ENCODE results near the gene ENTPD6.

Gene ENTPD6

DNA sequence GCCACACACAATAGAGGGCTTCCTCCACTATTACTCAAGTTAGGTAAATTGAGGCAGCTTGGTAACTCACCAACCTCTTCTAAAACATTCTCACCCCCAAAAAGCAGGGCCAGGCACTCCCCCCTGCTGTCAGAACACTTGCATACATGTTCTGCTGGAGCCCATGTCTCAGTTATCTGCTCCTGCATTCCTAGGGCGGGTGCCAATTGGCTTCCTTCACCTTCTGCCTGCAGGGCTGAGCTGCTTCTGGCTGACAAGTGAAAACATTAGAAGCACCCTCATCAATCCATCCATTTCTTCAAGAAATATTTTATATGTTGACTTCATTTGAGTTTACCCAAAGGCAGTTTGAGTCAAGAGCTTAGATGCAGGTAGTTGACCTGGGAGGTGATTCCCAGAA lies 4.5 kb upstream of the ENTPD6 start:
- no peak for DNase-seq

GRCh38 chr20:25191689-25192088 lies 3.8 kb upstream of the ENTPD6 start:
- DNase-seq: no peak

DNA sequence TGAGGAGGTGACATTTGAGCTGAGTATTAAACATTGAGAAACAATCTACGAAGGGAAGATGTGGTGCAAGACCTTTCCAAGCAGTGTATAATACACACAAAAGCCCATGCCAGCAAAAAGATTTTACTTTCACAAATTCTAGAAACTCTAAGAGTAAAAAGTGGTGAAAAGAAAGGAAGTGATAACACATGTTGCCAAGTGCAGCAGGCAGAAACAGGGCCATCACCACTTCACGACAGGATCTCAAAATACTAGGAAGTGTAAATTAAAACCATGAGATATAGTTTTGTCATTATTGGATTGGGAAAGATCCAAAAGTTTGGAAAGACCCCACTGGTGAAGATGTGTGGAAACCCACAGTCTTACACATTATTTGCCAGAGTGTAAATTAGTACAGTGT lies 1.7 kb upstream of the ENTPD6 start:
- no peak for DNase-seq

DNA sequence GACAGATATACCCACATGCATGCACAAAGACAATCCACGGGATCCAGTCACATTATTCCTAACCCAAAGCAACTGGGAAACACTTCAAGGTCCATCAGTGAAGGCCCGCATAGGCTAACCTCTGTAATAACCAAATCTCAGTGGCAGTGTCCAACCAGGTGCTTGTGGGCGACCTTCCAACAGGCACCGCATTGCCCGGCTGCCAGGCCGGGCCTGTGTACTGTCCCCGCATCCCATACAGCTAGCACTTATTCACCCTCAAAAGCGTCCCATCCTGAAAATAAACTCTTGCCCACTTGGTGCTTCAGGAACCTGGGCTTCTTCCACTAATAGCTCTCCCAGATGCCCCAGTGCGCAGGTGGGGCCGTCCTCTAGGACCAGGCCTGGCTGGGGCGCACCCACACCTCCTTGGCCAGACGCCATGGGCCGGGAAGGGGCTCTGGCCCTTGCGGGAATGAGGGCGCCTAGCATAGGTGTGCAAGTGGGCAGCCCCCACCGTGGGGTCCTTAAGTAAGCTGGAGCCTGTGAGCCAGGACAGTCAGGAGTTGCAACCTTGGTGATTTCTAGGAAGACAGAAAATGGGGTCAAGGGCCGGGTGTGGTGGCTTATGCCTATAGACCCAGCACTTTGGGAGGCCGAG lies 1.1 kb upstream of the ENTPD6 start:
- no peak for DNase-seq

GRCh38 chr20:25195962-25196785 lies 662 bp downstream of the ENTPD6 start:
- DNase-seq: no peak

DNA sequence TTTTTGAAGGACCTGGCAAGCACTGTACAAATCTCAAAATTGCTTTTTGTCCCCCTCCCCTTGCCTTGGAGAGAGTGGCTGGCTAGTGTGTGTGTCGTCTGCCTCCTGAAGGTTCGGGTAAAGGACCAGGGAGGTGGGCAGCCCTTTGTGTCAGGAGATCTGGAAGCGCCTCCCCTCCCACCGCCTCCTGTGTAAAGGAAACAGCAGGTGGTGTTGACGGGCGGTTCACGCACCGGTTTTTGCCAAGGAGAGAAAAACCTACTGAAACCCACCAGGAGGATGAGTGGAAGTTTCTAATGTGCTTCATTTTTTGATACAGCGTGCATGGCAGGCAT lies 1.2 kb downstream of the ENTPD6 start:
- peak; percentile 5 for DNase-seq

DNA sequence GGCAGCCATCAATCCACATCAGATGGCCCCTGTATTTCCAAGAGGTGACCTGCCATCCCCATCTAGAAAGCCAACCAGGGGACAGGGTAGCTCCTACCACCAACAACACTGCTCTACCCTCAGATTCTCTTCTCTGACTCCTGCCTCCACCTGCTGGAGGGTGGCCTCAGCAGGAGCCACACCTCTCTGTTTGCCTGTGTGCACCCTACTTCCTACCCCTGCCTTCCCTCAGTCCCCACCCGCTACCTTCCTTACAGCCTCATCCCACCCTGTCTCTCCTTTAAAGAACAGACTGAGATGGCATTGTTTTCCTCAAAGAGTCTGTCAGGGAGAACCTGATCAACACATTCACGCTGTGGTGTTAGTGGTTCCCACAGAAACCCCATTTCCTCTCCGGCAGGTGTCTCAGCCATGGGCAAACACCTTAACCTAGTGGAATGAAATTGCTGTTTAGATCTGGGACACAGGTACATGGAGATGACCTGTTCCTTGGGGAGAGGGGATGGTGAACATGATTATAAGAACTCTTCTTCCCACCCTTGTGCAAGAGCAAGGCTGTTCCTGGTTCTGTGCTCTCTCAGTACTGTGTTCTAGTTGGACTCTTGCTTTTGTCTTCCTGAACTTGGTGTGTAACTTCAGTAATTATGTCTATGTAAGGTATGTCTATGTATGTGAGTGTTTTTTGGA lies 1.8 kb downstream of the ENTPD6 start:
- DNase-seq: no peak

DNA sequence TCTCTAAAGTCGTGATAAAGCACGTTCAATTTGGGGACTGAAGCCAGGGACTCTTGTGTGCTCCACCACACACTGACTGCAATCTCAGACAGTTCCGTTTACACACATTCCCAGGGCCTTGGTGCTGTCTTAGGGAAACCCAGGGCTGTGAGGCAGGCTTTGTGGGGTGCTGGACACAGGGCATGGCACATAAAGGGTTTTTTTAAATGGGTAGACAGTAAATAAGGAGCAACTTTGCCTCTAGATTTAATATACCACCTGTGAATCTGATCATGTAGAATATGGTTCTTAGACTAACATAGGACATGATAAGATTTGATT lies 2.3 kb downstream of the ENTPD6 start:
- no peak for DNase-seq

- no peak for DNase-seq
Observed at GRCh38 chr20:25198663-25199383, 3.3 kb downstream of the ENTPD6 start.

DNA sequence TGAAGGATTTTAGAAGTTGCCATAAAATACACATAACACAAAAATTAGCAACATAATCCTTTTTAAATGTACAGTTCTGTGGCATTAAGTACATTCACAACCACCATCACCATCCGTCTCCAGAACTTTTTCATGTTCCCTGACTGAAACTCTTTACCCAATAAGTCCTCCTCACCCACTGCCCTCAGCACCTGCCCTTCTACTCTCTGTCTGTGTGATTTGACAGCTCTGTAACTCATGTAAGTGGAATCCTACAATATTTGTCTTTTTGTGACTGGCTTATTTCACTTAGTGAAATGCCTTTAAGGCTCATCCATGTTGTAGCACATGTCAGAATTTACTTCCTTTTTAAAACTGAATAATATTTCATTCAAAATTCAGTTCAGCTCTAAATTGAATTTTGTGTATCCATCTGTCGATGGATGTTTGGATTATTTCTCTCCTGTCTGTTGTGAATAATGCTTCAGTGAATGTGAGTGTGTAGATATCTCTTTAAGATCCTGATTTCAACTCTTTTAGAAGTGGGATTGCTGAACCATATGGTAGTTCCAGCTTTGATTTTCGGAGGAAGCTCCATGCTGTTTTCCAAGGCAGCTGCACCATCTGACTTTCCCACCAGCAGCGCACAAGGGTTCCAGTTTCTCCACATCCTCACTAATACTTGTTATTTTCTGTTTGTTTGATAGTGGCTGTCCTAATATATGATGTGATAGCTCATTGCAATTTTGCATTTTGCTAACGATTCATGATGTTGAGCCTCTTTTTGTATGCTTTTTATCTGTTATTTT lies 4.2 kb downstream of the ENTPD6 start:
- DNase-seq: no peak

GRCh38 chr20:25203089-25203488 lies 7.6 kb downstream of the ENTPD6 start:
- no peak for DNase-seq

- DNase-seq: no peak
Observed at GRCh38 chr20:25203871-25204320, 8.4 kb downstream of the ENTPD6 start.

GRCh38 chr20:25204550-25205276 lies 9.2 kb downstream of the ENTPD6 start:
- DNase-seq: no peak

- no peak for DNase-seq
Observed at GRCh38 chr20:25205277-25206062, 10.0 kb downstream of the ENTPD6 start.

- no peak for DNase-seq
Observed at GRCh38 chr20:25206063-25206403, 10.5 kb downstream of the ENTPD6 start.

DNA sequence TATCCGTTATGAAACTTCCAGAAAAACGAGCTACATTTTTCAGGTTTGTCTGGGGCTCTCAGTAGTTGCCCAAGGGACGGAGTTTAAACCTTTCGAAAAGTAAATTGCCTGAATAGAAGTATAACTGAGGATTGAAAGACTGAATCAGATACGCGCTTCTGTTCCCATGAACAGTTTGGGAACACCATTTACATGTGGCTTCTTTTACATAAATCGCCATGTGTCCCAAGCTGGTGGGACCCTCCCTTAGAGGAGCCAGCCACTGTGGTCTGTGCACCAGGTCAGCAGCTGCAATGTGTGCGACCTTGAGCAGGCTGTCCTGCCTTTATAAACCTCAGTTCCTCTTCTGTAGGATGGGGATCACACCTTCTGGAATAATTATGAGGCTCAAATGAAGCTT lies 11.0 kb downstream of the ENTPD6 start:
- no peak for DNase-seq

- no peak for DNase-seq
Observed at GRCh38 chr20:25207149-25207959, 11.8 kb downstream of the ENTPD6 start.

- DNase-seq: no peak
Observed at GRCh38 chr20:25207960-25208534, 12.5 kb downstream of the ENTPD6 start.

DNA sequence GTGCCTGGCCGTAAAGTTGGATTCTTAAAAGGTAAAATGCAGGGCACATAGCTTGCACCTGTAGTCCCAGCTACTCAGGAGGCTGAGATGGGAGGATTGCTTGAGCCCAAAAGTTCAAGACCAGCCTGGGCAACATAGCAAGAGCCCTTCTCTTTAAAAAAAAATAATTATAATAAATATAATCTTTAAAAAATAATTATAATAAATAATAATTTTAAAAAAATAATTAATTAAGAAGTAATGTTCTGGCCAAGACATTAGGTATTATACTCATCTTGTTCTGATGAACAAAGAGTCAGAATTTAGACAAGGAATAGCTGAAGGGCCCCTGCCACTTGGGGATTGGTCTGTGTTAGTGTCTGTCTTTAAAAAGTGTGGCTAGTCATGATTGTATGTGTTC lies 13.9 kb downstream of the ENTPD6 start:
- DNase-seq: no peak

DNA sequence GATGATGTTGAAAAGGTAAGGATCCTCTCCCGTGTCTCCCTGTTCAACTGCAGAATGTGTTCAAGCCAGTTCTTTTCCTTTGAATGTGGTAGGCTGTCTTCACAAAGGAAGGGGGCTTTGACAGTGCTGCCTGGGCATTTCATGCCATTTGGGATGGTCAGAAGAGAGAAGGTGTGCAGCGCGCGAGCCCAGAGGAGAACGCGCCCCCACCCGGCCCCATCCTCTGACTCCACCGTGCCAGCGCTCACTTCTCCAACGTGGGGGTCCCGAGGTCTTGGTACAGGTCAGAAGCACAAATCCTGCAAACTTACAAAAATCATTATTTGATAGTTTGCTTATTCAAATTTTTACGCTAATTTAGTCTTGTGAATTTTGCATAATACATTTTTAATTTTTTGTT lies 14.4 kb downstream of the ENTPD6 start:
- no peak for DNase-seq

All from NCI-H2227 treated with DMSO at 0.1 percent for 48 hours (cell line).